ENCODE results near the gene MYORG.

MYORG gene

DNA sequence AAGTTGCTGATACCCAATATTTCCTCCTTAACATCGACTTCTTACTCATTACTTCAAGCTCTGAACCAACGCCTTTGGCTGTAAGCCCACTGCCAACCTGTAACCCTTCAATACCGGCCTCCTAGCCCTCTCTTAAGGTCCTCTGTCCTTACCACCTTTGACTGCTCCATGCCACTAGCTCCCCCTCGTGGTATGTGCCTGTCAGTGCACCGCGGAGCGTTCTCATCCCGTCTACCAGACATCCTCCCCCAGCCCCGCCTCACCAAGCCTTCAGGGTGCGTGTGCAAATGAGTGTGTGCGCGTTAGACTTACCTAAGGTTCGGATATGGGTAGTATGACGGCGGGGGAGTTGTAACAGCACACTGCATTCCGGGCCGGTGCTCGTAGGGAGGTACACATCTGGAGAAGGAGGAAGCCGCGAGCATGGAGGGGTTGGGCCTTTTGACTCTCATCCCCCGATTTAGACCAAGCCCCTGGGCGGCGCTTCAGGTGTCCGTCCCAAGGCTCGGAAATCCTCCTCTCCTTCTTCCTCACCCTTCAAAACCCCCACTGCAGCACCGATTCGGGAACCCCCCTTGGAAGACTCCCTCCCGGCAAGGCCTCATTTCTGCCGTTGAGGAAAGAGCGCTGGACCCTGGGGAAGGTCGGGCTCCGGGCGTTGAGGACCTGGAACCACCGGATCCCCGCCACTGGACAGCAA lies 2.8 kb upstream of the MYORG start:
- peak; percentile 99 for TF ChIP-seq CTCF (conservative IDR thresholded peaks at IDR 0.05)
- TF ChIP-seq ZFX (IDR thresholded peaks at IDR 0.05) = no peak
- no peak overlapping the region for H3K27ac ChIP-seq

DNA sequence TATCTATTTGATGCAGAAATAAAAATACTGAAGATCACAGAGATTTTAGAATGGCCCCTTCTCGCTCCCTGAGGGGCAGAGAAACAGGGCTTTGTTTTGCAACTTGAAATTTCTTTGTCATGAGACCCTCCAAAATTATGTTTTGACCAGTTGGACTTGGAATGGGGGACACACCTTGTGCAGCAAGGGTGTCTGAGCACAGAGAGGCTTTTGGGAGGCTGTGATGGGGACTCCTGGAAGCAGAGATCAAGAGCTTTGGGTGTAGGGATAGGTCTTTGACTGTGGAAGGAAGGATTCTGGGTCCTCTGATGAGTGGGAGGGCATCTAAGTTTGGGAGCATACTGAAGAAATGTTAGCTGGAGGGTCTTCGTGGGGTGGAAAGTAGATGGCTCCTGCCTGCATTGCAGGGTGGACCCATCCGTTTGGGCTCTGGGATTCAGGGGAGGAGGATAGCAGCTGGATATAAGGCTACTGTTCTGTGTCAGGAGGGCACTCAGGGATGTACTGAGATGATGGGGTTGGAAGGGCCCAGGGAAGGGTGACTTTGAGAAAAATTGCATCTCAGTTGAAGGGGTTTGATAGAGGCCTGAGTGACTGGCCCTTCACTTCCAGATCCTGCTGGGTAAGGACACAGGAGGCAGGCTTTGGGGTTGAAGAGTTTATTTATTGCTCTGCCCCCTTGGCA lies 1.8 kb upstream of the MYORG start:
- no peak overlapping the region for H3K27ac ChIP-seq
- TF ChIP-seq CTCF (conservative IDR thresholded peaks at IDR 0.05) = no peak

- H3K27ac ChIP-seq = peak overlapping the region; percentile 61
- TF ChIP-seq ZFX (IDR thresholded peaks at IDR 0.05) (no peak), CTCF (conservative IDR thresholded peaks at IDR 0.05) (no peak)
Measured at GRCh38 chr9:34377404-34377746, 677 bp upstream of the MYORG start.

DNA sequence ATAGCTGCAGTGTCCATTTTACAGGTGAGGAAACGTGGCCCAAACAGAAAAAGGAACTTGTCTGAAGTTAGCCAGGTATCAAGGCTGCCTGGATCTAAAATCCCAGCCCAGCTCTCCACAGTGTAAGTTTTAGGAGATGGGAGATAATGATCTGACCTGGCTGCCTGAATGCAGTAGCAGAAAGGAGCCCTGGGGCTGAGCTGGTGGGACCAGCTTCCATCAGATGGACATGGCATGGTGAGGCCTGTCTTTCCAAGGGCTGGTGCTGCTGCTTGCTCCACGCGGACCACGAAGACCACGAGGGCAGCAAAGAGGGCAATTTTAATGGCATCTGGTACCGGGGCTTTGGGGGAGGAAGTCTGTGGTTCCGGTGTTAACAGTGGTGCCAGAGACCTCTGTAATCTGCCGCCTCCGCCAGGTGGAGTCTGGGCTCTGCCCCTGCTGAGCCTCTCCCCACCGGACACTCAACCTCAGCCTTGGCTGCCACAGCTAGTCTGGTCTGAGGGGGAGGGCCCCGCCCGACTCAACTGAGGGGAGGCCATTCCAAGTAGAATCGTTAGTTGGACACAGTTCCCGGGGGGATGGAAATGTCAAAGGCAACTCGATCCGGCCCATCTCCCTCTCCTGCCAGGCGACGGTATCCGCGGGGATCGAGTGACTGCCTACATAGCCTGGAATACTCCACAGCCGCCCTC lies 650 bp downstream of the MYORG start:
- H3K27ac ChIP-seq = peak overlapping the region; percentile 61

DNA sequence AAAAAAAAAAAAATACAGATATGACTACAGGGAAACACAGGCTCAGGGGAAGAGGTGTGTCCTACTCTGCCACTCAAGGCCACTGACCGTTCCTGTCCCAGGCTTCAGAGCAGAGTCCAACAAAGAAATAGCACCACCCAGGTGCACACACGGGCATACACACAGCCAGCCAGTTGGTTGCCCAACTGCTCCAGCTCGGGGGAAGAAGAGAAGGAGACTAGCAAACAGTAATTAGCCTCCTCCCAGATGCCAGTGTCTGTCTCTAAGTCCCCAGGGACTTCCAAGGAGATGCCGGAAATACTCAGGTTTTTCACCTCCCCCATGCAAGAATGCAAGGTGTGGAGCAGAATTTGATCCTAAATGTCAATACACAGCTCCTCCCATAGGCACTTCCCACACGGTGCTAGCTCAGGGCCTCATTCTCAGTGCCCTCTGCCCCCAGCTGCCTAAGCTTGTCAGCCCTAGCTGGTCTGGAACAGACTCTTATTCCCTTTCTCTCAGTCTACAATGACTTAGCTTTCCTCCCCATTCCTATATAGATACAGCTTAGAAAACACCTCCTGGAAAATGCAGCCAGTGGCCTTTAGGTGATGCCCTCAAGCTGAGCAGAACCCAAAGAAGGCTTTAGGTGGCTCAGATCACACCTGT lies 1.7 kb downstream of the MYORG start:
- peak overlapping the region; percentile 61 for H3K27ac ChIP-seq
- no peak for TF ChIP-seq CTCF (conservative IDR thresholded peaks at IDR 0.05)
- no peak for TF ChIP-seq ZFX (IDR thresholded peaks at IDR 0.05)

More for the DNA sequence above, 650 bp downstream of the MYORG start:
- TF ChIP-seq CTCF (conservative IDR thresholded peaks at IDR 0.05) (peak; percentile 62), ZFX (IDR thresholded peaks at IDR 0.05) (no peak)

- no peak for TF ChIP-seq CTCF (conservative IDR thresholded peaks at IDR 0.05)
- no peak for TF ChIP-seq ZFX (IDR thresholded peaks at IDR 0.05)
- H3K27ac ChIP-seq = peak overlapping the region; percentile 61
Measured at GRCh38 chr9:34374339-34374738, 2.4 kb downstream of the MYORG start.
